DMS153 (cell line): ENCODE measurements around the gene FARP1.

Source experiments
- DNase-seq: peaks from one replicate; lab custom pipeline; 2025; lab: John Stamatoyannopoulos, UW

The FARP1 gene

GRCh38 chr13:98332222-98332621, 189.3 kb downstream of the FARP1 start:
- DNase-seq = no peak

- DNase-seq = no peak
Measured at GRCh38 chr13:98332691-98333090, 189.8 kb downstream of the FARP1 start.

GRCh38 chr13:98333486-98333885, 190.6 kb downstream of the FARP1 start:
- DNase-seq = no peak

GRCh38 chr13:98334620-98335205, 191.8 kb downstream of the FARP1 start:
- DNase-seq = no peak

- DNase-seq = no peak
Measured at GRCh38 chr13:98335721-98336120, 192.8 kb downstream of the FARP1 start.

- no peak for DNase-seq
Measured at GRCh38 chr13:98338310-98338709, 195.4 kb downstream of the FARP1 start.

- DNase-seq = no peak
Measured at GRCh38 chr13:98339684-98340425, 197.0 kb downstream of the FARP1 start.

- DNase-seq = no peak
Measured at GRCh38 chr13:98342953-98343352, 200.1 kb downstream of the FARP1 start.

- DNase-seq = no peak
Measured at GRCh38 chr13:98343461-98343860, 200.6 kb downstream of the FARP1 start.

- DNase-seq = no peak
Measured at GRCh38 chr13:98344392-98344791, 201.5 kb downstream of the FARP1 start.

- DNase-seq = no peak
Measured at GRCh38 chr13:98345107-98345935, 202.4 kb downstream of the FARP1 start.

GRCh38 chr13:98346904-98347636, 204.2 kb downstream of the FARP1 start:
- no peak for DNase-seq

- DNase-seq = no peak
Measured at GRCh38 chr13:98347756-98348155, 204.9 kb downstream of the FARP1 start.

GRCh38 chr13:98348466-98349200, 205.7 kb downstream of the FARP1 start:
- DNase-seq = no peak

- no peak for DNase-seq
Measured at GRCh38 chr13:98349731-98350305, 206.9 kb downstream of the FARP1 start.

GRCh38 chr13:98350746-98351330, 207.9 kb downstream of the FARP1 start:
- DNase-seq = no peak

- no peak for DNase-seq
Measured at GRCh38 chr13:98351636-98352035, 208.7 kb downstream of the FARP1 start.

- no peak for DNase-seq
Measured at GRCh38 chr13:98352226-98352625, 209.3 kb downstream of the FARP1 start.

- DNase-seq = no peak
Measured at GRCh38 chr13:98353750-98354149, 210.9 kb downstream of the FARP1 start.

GRCh38 chr13:98358937-98359336, 216.0 kb downstream of the FARP1 start:
- no peak for DNase-seq

GRCh38 chr13:98360545-98360944, 217.7 kb downstream of the FARP1 start:
- DNase-seq = no peak
